IMR-90 (cell line): Measurements from ENCODE around the gene OR10H1. TPM values are rescaled to one million over a fixed set of nuclear protein-coding genes. Genes with fewer than 3 reads are reported as not detected.

Experiments
- ATAC-seq: fragments of 200-7000 bp; cut with Tn5 transposase; 2 replicates; pipeline ENCODE4 v1.9.1; 2020; ENCODE audit warnings: low read depth, mild to moderate bottlenecking, moderate library complexity
- BruUV-seq: library from RNA; stranded (reverse); fragments of 400-500 nt; replicated peaks from 2 replicates; lab custom pipeline; 2021; lab: Mats Ljungman, UMichigan
- CTCF ChIA-PET: fragments of 300-600 bp; formaldehyde crosslinking; extraction: SDS; loops from one replicate; lab custom pipeline; 2021; ENCODE audit warnings: antibody characterized with exemption; lab: Yijun Ruan, JAX
- POLR2A ChIA-PET: fragments of 300-600 bp; sonication (Branson Sonifier 250); formaldehyde crosslinking; loops from one replicate; lab custom pipeline; 2022; ENCODE audit warnings: antibody characterized with exemption; ENCODE audit not compliant: unreplicated experiment; lab: Charles Lee
- DNase-seq: peaks from one replicate; pipeline ENCODE4 v3.0.0; 2013
- H2AFZ ChIP-seq: replicated peaks from 2 replicates; pipeline ENCODE3; 2013; ENCODE audit warnings: low read length, mild to moderate bottlenecking; ENCODE audit not compliant: poor library complexity
- H2AK5ac ChIP-seq: 2 replicates; pipeline ENCODE4 v1.6.1; 2013; ENCODE audit warnings: low read depth, low read length, inconsistent platforms
- H2AK9ac ChIP-seq: replicated peaks from 2 replicates; pipeline ENCODE3; 2013; ENCODE audit warnings: mild to moderate bottlenecking, low read depth, low read length, moderate library complexity; ENCODE audit not compliant: poor library complexity
- H2BK120ac ChIP-seq: 2 replicates; pipeline ENCODE4 v1.6.1; 2013; ENCODE audit warnings: low read depth, low read length, inconsistent platforms
- H2BK15ac ChIP-seq: 3 replicates; pipeline ENCODE4 v1.6.1; 2013; ENCODE audit warnings: low read depth, low read length, inconsistent platforms
- H2BK20ac ChIP-seq: 2 replicates; pipeline ENCODE4 v1.6.1; 2013; ENCODE audit warnings: low read depth, mild to moderate bottlenecking, inconsistent platforms, low read length, moderate library complexity
- H2BK5ac ChIP-seq: 2 replicates; pipeline ENCODE4 v1.6.1; 2013; ENCODE audit warnings: mild to moderate bottlenecking, low read depth, low read length, inconsistent platforms; ENCODE audit not compliant: poor library complexity, severe bottlenecking
- H3K14ac ChIP-seq: replicated peaks from 2 replicates; pipeline ENCODE4 v1.6.1; 2013; ENCODE audit warnings: low read depth, low read length, inconsistent platforms
- H3K18ac ChIP-seq: 2 replicates; pipeline ENCODE4 v1.6.1; 2013; ENCODE audit warnings: low read depth, low read length, control low read depth
- H3K23ac ChIP-seq: 2 replicates; pipeline ENCODE4 v1.6.1; 2013; ENCODE audit warnings: low read depth, low read length, inconsistent platforms
- H3K27ac ChIP-seq: 2 replicates; pipeline ENCODE4 v1.5.1; 2013; ENCODE audit warnings: mild to moderate bottlenecking, control low read depth, low read length; ENCODE audit not compliant: insufficient read depth
- H3K27me3 ChIP-seq: 2 replicates; pipeline ENCODE4 v1.6.1; 2013; ENCODE audit warnings: low read length; ENCODE audit not compliant: control insufficient read depth, insufficient read depth
- H3K36me3 ChIP-seq: 2 replicates; pipeline ENCODE4 v1.6.1; 2013; ENCODE audit warnings: low read length, mixed read lengths; ENCODE audit not compliant: control insufficient read depth, insufficient read depth
- H3K4ac ChIP-seq: 2 replicates; pipeline ENCODE4 v1.6.1; 2013; ENCODE audit warnings: low read depth, low read length, inconsistent platforms
- H3K4me1 ChIP-seq: 2 replicates; pipeline ENCODE4 v1.6.1; 2013; ENCODE audit warnings: low read length, mixed read lengths; ENCODE audit not compliant: control insufficient read depth, insufficient read depth
- H3K4me2 ChIP-seq: 2 replicates; pipeline ENCODE4 v1.6.1; 2013; ENCODE audit warnings: low read depth, mild to moderate bottlenecking, control low read depth, low read length, moderate library complexity
- H3K4me3 ChIP-seq: 2 replicates; pipeline ENCODE4 v1.5.1; 2013; ENCODE audit warnings: low read depth, mild to moderate bottlenecking, control low read depth, low read length, moderate library complexity; ENCODE audit not compliant: insufficient read depth
- H3K56ac ChIP-seq: 2 replicates; pipeline ENCODE4 v1.6.1; 2013; ENCODE audit warnings: low read length, inconsistent platforms; ENCODE audit not compliant: insufficient read depth; ENCODE audit errors: extremely low read depth
- H3K79me1 ChIP-seq, 2 experiments: 2 replicates each; pipeline ENCODE4 v1.6.1; 2013; ENCODE audit warnings: low read length in 2 of 2, inconsistent platforms in 1 of 2, low read depth in 1 of 2
- H3K9ac ChIP-seq: 2 replicates; pipeline ENCODE4 v1.6.1; 2013; ENCODE audit warnings: low read depth, low read length, control low read depth
- H3K9me1 ChIP-seq: 2 replicates; pipeline ENCODE4 v1.6.1; 2013; ENCODE audit warnings: low read length, inconsistent platforms; ENCODE audit not compliant: insufficient read depth
- H3K9me3 ChIP-seq: 2 replicates; pipeline ENCODE4 v1.6.1; 2013; ENCODE audit warnings: low read length; ENCODE audit not compliant: control insufficient read depth, insufficient read depth
- H4K20me1 ChIP-seq: 2 replicates; pipeline ENCODE4 v1.6.1; 2013; ENCODE audit warnings: low read length, inconsistent platforms; ENCODE audit not compliant: insufficient read depth
- H4K5ac ChIP-seq: 2 replicates; pipeline ENCODE4 v1.6.1; 2013; ENCODE audit warnings: mild to moderate bottlenecking, low read depth, low read length, control low read depth
- H4K8ac ChIP-seq, 2 experiments: 2 replicates each; pipeline ENCODE4 v1.6.1; 2013; ENCODE audit warnings: low read depth in 2 of 2, low read length in 2 of 2, control low read depth in 1 of 2, inconsistent platforms in 1 of 2
- H4K91ac ChIP-seq: 2 replicates; pipeline ENCODE4 v1.6.1; 2013; ENCODE audit warnings: low read depth, low read length, inconsistent platforms; ENCODE audit not compliant: insufficient read depth
- BHLHE40 ChIP-seq: fragments of 150-350 bp; IDR thresholded peaks from 2 replicates; pipeline ENCODE4 v1.6.1; 2016; ENCODE audit warnings: mild to moderate bottlenecking, low read depth, low read length
- CEBPB ChIP-seq: IDR thresholded peaks from 2 replicates; pipeline ENCODE4 v1.6.1; 2012; ENCODE audit warnings: low read depth, low read length, improper control_type of control experiment
- FOS ChIP-seq: fragments of 150-350 bp; IDR thresholded peaks from 2 replicates; pipeline ENCODE4 v1.6.1; 2016; ENCODE audit warnings: low read depth, low read length
- MAZ ChIP-seq: IDR thresholded peaks from 2 replicates; pipeline ENCODE4 v1.6.1; 2012; ENCODE audit warnings: low read depth, mild to moderate bottlenecking, low read length, improper control_type of control experiment, moderate library complexity, borderline replicate concordance
- MXI1 ChIP-seq: IDR thresholded peaks from 2 replicates; pipeline ENCODE4 v1.6.1; 2012; ENCODE audit warnings: low read depth, mild to moderate bottlenecking, low read length, moderate library complexity, borderline replicate concordance
- NFE2L2 ChIP-seq: fragments of 150-350 bp; IDR thresholded peaks from 2 replicates; pipeline ENCODE4 v1.6.1; 2016; ENCODE audit warnings: low read depth, mild to moderate bottlenecking, low read length
- POLR2A ChIP-seq: IDR thresholded peaks from 2 replicates; pipeline ENCODE4 v1.6.1; 2012; ENCODE audit warnings: mild to moderate bottlenecking, low read depth, low read length
- RAD21 ChIP-seq: IDR thresholded peaks from 2 replicates; pipeline ENCODE4 v1.6.1; 2012; ENCODE audit warnings: low read length, improper control_type of control experiment
- RCOR1 ChIP-seq: IDR thresholded peaks from 2 replicates; pipeline ENCODE4 v1.6.1; 2012; ENCODE audit warnings: mild to moderate bottlenecking, low read length, improper control_type of control experiment; ENCODE audit not compliant: insufficient replicate concordance
- RFX5 ChIP-seq: IDR thresholded peaks from 2 replicates; pipeline ENCODE4 v1.8.0; 2012; ENCODE audit warnings: low read depth, mild to moderate bottlenecking, low read length, moderate library complexity
- SMC3 ChIP-seq: fragments of 150-350 bp; IDR thresholded peaks from 2 replicates; pipeline ENCODE4 v1.6.1; 2016; ENCODE audit warnings: low read depth, mild to moderate bottlenecking, antibody characterized with exemption, low read length, moderate library complexity
- USF2 ChIP-seq: fragments of 150-350 bp; IDR thresholded peaks from 2 replicates; pipeline ENCODE4 v1.6.1; 2017; ENCODE audit warnings: mild to moderate bottlenecking, antibody characterized with exemption, low read length, low read depth
- WGBS, 2 experiments: methylation state at CpG; one replicate each; pipeline versions ENCODE4 v1.1.5 to v1.1.7; 2013; ENCODE audit warnings: missing lambda C conversion rate in 2 of 2; ENCODE audit not compliant: insufficient read length in 1 of 2; ENCODE audit errors: extremely low coverage in 2 of 2; 5-methylcytosine and 5-hydroxymethylcytosine counted together
- dilution Hi-C: fragments of 300-500 bp; cut with HindIII; formaldehyde crosslinking; loops from one replicate; pipeline ENCODE4 v1.14.3; 2018; ENCODE audit warnings: low sequenced_read_pairs; ENCODE audit not compliant: unreplicated experiment
- in situ Hi-C: fragments of 300-500 bp; cut with MboI; formaldehyde crosslinking; loops from 3 replicates; pipeline ENCODE4 v1.14.3; 2019; ENCODE audit warnings: low sequenced_read_pairs, inconsistent platforms, mixed read lengths
- intact Hi-C: fragments of 100-400 bp; cut with micrococcal nuclease; formaldehyde crosslinking; loops from 2 replicates; pipeline ENCODE4 v1.10.0; 2022
- polyA plus RNA-seq, 3 experiments: library from polyadenylated mRNA; depleted of rRNA; stranded (reverse); fragments of >200 nt; gene quantifications; 2 replicates each; pipeline ENCODE4 v1.2.3, GENCODE V29; 2012; ENCODE audit warnings: low replicate concordance in 1 of 3
- total RNA-seq: library from RNA; depleted of rRNA; stranded (reverse); fragments of >200 nt; gene quantifications from 2 replicates; pipeline ENCODE4 v1.2.3, GENCODE V29; 2012
- TF ChIP-seq, protein P1 (sequence below): conservative IDR thresholded peaks from 2 replicates; pipeline ENCODE4 v1.5.1; 2012; ENCODE audit warnings: mild to moderate bottlenecking, low read depth, low read length, improper control_type of control experiment

OR10H1 gene
- total and polyA plus RNA-seq, 2 of the 4 experiments (the other 2 are of a cell fraction) = not detected

- no peaks in the 10 kb centered on the region for H3K9me1 ChIP-seq
- intact Hi-C loops = no loop called here
- H2BK120ac ChIP-seq = no peak within 1 kb of the TSS
- DNase-seq (no peak), ATAC-seq (no peak)
- H2BK5ac ChIP-seq = no peak within 1 kb of the TSS
- ChIA-PET CTCF (no interaction called here), POLR2A (no interaction called here)
- H3K27me3 ChIP-seq = no peaks in the 10 kb centered on the region
- no peak within 1 kb of the TSS for H2BK15ac ChIP-seq
- in situ Hi-C loops = no loop called here
- no peak within 1 kb of the TSS for H4K5ac ChIP-seq
- H3K27ac ChIP-seq = no peak within 1 kb of the TSS
- no peak within 1 kb of the TSS for H2BK20ac ChIP-seq
- no peaks in the 10 kb centered on the region for H3K79me1 ChIP-seq
- H2AK9ac ChIP-seq = no peak within 1 kb of the TSS
- H3K9me3 ChIP-seq = peaks cover 22% of the 10 kb centered on the region
- no peak within 1 kb of the TSS for H3K4ac ChIP-seq
- no TSS peak for BruUV-seq
- no peaks in the 10 kb centered on the region for H3K4me1 ChIP-seq
- H3K23ac ChIP-seq = no peak within 1 kb of the TSS
- no peak within 1 kb of the TSS for H3K4me3 ChIP-seq
- H3K56ac ChIP-seq = no peak within 1 kb of the TSS
- no peak within 1 kb of the TSS for H4K8ac ChIP-seq
- no peak within 1 kb of the TSS for H3K4me2 ChIP-seq
- TF ChIP-seq NFE2L2 (no peak), FOS (no peak), POLR2A (no peak), USF2 (no peak), BHLHE40 (no peak), RAD21 (no peak), RCOR1 (no peak), RFX5 (no peak), SMC3 (no peak), MAZ (no peak), CEBPB (no peak), MXI1 (no peak)
- TF ChIP-seq, protein P1, sequence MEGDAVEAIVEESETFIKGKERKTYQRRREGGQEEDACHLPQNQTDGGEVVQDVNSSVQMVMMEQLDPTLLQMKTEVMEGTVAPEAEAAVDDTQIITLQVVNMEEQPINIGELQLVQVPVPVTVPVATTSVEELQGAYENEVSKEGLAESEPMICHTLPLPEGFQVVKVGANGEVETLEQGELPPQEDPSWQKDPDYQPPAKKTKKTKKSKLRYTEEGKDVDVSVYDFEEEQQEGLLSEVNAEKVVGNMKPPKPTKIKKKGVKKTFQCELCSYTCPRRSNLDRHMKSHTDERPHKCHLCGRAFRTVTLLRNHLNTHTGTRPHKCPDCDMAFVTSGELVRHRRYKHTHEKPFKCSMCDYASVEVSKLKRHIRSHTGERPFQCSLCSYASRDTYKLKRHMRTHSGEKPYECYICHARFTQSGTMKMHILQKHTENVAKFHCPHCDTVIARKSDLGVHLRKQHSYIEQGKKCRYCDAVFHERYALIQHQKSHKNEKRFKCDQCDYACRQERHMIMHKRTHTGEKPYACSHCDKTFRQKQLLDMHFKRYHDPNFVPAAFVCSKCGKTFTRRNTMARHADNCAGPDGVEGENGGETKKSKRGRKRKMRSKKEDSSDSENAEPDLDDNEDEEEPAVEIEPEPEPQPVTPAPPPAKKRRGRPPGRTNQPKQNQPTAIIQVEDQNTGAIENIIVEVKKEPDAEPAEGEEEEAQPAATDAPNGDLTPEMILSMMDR = no peak
- no peaks in the 10 kb centered on the region for H3K36me3 ChIP-seq
- H4K20me1 ChIP-seq = no peaks in the 10 kb centered on the region
- no peak within 1 kb of the TSS for H3K9ac ChIP-seq
- no peak within 1 kb of the TSS for H2AK5ac ChIP-seq
- no peak within 1 kb of the TSS for H3K14ac ChIP-seq
- no peak within 1 kb of the TSS for H4K91ac ChIP-seq
- H2AFZ ChIP-seq = no peak within 1 kb of the TSS
- 10% methylated on average over 2 of the region's 6 CpGs; no CpG with 5 or more reads in 1 of the 2 experiments for WGBS, 2 experiments
- H3K18ac ChIP-seq = no peak within 1 kb of the TSS
- dilution Hi-C loops = no loop called here
These were observed 27.8 kb downstream of the OR10H1 start, which contains the start of gene OR10H5 for GRCh38 chr19:15787611-15788155. OR10H5 (plus strand) TSS chr19:15787661; CDS start chr19:15794049, 6,388 bp downstream.
